UCSD-AML1 (cell line): ENCODE results near the gene CMSS1.

ENCODE experiments used
- DNase-seq: peaks from one replicate; lab custom pipeline; 2025; ENCODE audit not compliant: unreplicated experiment; lab: John Stamatoyannopoulos, UW

Gene CMSS1

DNA sequence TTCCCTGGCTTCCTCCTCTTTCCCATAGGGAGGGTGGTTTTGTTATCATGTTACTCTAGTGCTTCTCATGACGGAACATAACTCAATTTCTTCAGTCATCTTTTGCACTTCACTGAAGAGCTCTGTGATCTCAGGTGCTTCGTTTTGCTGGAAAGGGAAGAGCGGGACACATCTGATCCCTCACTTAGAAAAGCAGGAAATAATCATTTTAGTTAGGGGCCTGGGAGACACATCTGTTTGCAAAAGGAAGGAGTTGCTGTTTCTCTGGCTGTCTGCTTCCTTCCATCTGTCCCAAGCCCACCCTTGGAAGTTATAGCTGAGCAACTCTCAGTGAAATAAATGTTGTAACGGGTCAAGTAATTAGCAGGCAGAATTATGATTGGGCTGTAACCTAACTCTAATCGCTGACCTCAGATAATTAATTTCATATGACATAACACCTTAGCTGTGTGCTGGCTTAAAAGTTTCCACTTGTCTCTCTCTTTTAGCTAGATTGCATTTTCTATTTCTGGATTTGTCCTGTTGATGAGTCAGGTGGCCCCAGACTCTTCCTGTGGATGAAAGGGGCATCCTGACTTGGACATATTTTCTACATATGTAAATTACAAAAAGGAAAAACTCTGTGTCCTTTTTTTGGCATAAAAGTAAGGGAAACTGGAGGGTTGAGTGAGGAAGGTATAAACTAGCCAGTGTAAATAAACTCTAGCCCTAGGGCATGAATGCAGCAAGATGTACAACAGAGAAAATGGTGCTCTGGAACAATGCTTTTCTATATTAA lies 307.7 kb downstream of the CMSS1 start:
- no peak for DNase-seq

DNA sequence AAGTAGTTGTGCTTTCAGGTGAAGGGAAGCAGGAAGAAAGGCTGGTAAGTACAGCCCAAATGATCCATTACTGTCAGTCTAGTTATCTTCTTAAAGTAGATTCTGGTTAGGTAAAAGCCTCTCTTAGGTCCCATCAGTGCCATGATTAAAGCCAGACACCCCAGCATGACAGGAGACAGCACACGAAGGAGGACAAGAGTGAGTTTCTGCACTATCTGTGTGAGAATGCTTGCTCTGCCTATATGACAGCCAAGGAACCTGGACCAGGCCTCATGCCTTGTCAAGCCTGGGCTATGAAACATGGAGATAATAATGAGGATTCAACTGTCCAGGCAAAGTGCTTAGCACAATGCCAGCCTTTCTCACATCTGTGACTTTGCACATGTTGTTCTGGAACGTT lies 310.1 kb downstream of the CMSS1 start:
- DNase-seq = no peak

DNA sequence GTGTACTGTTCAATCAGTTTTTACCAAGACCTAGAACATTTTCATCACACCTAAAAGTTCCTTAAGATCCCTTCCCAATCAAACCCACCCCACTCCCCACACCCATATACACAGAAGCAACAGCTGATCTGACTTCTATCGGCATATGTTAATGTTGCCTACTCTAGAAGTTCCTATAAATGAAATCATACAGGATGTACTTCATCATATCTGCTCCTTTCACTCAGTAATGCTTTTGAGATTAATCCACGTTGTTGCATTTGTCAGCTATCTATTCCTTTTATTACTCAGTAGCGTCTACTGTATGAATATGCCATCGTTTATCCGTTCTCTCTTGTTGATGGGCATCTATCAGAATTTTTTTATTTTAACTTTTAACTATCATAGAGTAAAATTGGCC lies 310.9 kb downstream of the CMSS1 start:
- DNase-seq = no peak

DNA sequence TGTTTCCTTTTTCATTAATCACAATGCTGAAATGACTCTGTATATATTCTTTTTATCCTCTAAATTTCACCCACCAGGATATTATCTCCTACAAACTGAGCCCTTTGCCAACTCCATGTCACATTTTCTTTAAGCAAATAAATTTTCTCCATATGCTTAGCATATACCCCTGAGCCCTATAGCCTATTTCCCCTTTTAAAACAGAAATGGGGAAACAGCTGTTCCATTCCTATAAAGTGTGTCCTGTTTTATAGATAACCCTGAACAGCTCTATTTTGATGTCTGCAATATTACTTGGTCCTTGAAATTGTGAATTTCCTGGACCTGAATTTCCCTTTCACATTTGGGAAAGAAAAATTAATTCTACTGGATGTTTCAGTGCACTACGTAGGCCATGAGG lies 312.3 kb downstream of the CMSS1 start:
- no peak for DNase-seq

DNA sequence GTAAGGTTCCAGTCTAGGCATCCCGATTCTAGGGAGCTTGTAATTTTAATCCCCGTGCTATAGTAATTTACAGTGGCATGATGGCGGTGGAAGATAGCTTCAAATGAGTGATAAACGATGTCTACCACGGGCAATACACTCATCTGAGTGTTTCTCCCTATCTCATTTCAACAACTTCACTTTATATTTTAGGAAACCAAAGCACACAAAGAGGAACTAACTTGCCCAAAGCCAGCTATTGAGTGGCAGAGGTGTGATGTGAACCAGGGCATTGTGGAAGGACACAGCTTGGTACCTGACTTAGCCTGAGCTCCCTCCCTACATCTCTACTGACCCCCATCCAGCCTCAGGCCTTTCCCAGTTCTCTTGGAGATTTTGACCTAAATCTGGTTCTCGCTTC lies 313.6 kb downstream of the CMSS1 start:
- DNase-seq = peak; percentile 16

DNA sequence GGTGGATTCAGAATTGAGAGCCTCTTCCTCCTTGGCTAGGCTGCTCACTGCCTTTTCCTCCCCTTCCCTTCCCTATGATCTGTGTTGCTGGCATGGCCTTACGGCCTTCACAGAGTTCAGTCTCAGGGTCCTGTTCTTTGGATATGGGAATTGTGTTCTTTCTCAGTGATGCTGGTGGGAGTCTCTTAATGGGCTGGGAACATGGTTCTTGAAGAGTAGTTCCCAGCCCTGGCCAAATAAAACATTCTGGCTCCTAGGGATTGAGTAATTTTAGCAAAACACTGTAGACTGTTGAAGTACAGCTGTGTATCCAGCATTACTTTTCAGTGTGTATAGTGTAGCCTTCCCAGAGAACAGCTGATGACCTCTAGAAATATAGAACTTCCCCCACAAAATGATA lies 319.3 kb downstream of the CMSS1 start:
- DNase-seq = no peak

DNA sequence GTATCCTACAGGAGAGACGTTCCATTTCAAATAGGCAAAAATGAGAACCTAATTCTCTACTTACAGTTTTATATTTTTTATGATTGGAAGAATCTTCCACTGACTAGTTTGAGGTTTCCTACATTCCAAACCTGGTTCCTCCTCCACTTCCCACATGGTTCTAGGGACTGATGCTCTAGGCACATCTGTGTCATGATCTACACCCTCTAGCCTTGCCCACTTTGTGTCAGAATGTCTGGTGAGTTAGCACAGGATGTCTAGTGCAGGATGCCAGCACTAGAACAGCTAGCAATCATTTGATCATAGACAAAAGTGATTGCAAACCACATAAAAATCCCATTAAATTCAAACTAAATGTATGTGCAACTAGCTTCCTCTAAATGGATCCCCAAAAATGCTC lies 323.3 kb downstream of the CMSS1 start:
- DNase-seq = no peak

DNA sequence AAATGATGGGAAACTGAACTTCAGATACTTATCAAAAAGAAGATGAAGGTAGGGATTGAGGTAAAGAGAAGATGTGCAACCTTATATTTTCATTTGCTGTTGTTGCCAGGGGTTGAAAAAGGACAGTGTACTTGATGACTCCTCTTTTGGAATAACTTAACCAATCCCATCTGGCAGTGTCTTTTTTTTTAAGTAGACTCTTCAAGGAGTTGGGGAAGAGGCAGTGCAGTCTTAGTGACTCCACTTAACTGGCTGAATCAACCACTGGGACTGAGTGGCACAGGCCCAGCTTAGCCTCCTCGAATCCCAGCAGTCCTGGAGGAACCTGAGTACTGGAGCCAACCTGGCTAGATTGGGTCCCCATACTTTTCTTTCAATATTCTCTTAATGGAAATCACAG lies 323.9 kb downstream of the CMSS1 start:
- DNase-seq = no peak

DNA sequence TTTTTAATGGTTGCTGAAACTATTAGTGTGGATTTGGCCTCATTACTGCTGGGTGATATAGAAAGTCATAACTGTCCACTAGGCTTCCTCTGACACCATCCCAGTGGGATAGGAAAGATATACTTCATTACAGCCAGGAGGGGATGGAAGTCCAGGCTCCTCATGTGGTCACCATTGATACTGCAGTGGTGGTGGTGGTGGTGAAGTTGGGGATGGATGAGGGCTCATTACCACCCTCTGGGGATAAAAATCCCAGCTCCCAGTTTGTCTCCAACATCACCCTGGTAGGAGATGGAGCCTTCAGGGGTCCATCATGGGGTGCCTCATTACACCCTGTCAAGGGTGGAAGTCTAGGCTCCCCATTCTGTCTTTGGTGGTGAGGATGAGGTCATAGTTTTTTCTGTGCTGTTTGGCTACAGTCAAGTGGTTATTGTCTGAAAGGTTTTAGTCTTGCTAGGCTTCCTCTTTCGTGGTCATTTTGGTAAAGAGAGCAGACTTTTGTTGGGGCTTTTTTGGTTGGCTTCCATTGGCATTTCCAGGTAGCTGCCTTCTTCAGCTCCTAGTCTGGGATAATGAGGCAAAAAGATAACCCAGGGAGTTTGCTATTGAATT lies 326.7 kb downstream of the CMSS1 start:
- DNase-seq = no peak

DNA sequence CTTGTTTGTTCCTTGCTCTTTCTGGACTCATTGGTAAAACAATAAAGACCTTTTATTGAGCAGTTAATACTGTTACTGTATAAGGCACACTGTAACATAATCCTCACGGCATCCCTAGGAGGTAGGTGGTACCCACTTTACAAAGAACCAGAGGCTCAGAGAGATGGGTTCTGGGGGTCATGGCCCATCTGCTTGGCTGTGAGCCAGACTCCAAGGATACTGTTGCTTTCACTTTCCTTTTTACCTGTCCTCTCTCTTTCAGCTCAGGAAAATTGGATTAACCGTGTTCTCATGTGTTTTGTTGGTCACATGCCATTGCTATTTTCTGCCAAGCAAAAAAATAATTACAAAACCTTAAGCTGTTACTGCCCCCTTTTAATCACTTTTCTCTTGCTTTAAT lies 331.5 kb downstream of the CMSS1 start:
- no peak for DNase-seq

DNA sequence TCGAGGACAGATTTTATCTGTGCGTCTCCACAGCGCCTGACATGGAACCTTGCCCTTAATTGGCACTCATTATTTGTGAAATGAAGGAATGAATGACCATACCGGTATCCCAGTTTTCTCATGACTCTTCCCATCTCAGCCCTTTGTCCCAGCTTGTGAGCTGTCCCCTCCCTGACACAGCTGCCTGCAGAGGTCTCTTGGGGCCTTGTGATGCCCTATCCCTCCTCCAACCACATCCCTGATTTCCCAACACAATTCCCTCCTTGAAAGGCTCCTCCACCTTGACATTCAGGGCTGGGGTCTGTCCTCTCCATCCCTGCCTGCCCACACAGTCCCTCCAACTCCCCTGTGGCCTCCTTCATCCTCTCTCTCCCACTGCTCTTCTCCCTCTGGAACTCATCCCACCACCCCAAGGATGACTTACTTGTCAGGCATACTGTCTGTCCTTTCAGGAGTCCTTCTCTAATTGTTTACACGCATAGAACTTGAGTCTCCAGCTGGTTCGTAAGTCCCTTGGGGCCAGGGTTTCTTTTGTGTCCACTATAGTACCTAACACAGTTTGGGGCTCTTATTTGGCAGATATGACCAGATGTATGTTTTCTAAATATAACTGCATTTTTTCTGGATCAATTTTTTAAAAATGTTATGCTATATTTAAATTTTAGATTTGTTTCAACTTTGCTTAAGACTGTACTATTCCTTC lies 332.2 kb downstream of the CMSS1 start:
- DNase-seq = no peak

DNA sequence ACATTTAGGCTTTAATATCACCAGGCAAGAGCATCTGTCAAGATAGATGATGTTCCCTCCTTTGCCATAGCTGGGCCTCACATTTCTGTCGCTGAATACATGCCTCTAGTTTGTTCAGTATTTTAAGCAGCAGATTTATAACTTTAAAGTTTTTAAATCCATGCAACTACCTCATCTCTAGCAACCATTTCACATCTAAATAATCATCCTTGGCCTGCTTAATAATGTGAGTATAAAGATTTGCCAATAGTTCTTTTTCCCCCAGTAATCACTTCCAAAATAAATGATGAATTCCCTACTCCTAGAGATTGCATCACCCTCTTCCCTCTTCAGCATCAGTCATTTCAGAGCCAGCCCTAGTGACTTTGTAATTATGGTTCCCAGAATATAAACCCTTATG lies 332.8 kb downstream of the CMSS1 start:
- DNase-seq = no peak

DNA sequence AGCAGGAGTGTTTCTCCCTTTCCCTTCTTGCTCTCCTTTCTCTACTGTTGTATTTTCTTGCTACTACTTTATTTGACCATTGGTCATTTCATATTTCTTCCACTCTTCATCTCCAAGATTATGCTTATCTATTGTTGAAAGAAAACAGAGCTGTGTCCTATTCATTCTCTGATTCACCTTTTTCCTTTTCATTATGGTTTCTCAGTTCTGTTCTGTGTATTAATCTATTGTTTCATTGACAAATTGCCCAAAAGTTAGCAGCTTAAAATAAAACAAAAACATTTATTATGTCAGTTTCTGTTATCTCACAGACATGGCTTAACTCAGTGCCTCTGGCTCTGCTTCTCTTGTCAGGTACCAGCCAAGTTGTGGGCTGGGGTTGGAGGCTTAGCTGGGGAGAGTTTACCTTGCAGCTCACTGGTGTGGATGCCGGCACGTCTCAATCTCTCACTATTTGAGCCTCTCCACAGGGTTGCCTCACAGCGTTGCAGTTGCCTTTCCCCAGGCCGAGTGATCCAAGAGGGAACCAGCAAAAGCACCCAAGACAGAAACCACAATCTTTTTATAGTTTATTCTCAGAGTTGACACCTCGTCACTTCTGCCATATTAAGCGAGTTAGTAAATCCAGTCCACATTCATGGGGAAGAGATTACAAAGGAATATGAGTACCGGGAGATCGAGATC lies 333.5 kb downstream of the CMSS1 start:
- peak; percentile 12 for DNase-seq

DNA sequence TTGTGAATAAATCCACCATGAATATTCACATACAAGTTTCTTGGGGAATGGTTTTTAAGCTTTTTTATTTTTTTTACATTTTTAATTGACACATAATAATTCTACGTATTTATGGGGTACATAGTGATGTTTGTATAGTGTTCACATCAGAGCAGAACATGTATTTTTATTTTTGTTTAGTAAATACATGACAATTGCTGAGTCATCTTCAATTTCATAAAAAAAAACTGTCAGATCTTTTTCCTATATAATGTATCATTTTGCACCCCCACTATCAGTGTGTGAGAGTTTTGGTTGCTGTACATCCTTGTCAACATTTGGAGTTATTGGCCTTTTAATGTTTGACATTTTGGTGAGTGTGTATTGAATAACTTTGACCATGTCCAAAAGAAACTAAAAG lies 336.5 kb downstream of the CMSS1 start:
- DNase-seq = no peak

DNA sequence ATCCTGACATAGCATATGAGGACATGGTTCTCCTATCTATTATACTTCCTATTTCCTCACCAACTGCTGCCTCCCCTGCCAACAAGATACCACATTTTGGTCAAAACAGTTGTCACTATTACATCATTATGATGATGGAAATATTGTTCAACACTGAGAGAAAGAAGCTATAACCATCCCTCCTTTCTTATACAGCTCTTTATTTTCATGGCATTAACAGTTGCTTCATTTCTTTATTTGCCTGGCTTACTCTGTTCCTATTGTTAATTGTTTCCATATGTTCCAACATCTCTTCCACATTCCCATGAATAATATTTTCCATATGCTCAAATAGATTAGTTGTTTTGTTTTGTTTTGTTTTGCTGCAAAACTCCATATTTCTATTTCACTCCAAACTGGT lies 337.5 kb downstream of the CMSS1 start:
- DNase-seq = no peak

DNA sequence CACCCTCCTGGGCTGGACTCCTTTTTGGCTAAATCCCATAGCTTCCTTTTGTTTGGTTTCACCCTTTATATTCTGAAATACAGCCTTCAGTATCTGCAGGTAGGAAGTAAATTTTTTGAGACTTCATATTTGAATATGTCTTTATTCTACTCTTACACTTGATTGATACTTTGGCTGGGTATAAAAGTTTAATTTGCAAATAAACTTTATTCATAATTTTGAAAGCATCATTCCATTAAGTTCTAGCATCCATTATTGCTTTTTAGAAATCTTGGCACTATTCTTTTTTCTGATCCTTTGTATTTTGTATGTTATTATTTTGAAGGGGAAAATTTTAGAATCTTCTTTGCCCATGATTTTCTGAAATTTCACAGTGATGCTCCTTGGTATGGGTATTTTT lies 337.9 kb downstream of the CMSS1 start:
- DNase-seq = no peak

DNA sequence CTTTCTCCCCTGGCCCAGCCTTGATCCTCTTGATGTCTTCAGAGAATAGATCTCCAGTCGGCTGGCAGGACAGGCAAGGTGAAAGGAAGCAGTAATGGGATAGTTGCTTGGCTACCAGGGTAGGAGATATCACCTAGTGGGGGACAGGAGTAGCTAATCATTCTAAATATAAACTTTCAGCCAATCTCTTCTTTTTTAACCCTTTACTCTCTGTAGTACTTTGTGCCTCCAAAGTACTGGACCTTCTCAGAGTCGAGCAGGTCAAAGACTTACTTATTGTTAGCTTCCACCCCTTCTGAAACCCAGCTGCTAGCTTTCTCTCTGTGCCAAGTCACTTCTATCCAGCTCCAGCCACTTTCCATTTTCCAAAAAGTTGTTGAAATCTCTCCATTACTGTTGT lies 340.0 kb downstream of the CMSS1 start:
- DNase-seq = no peak

DNA sequence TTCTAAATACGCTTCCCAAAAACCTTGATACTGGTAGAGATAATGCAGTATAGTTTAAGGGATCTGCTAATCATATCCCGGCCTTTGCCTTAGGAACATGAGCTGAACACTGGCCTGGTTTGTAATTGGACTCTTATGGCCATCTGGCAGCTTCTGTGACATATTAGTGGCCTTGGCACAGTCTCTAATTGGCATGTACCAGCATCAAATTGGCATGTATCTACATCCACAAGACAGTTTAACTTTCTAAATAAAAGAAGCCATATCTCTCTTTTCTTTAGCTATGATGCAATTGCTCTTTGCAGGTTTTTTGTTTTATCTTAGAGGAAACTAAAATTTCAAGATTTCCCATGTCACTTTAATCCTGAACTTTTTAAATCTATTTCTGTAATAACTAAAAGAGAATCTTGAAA lies 341.3 kb downstream of the CMSS1 start:
- no peak for DNase-seq

DNA sequence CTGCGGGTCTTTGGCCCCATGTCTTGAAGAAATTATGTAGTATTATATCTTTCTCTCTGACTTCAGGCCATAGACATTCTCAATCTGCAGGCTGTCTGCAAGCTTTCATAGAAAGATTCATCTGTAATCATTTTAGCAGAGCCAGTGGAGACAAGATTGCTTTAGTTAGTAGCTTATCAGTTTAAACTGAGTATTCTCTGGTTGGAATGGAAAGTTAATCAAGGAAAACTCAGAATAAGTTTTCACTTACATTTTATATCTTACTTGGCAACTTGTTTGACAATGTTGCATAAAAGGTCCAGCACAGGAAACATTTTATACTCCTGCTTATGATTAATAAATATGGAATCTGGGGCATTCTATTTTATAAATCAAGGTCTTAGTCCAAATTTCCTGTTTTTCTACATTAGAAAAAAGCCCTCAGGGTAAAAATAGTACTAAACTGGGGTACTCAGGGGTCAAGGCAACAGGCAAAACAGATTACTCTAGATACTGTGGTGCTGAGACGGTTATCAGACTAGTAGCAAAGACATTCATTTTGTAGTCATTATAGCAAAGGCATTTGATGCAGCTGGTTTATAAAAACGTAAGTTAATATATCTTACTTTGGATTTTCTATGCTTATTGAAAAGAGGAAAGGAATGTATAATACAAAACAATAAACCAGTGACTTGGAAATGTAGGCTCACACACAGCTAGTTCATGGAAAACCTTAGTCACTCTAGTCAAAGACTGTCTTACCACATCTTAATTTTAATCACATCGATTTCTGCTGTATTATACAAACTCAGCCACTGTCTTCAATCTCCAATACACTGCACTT lies 341.9 kb downstream of the CMSS1 start:
- no peak for DNase-seq

DNA sequence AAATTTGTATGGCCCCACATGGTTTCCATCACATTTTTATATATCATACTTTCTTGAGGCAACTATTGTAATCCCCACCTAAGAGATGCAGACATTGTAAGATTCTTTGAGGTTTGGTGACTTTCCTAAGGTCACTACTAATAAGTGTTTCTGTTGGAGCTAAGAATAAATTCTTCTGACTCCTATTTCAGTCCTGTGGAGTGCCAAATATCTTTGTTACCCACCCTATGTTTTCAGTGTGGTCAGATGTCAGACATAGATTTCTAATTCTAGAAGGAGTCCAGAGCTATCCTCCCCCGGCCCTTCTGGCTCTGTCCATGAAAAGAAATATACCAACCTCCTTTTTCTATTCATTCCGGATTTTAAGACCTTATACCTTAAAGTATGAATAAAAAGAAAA lies 342.9 kb downstream of the CMSS1 start:
- DNase-seq = no peak

DNA sequence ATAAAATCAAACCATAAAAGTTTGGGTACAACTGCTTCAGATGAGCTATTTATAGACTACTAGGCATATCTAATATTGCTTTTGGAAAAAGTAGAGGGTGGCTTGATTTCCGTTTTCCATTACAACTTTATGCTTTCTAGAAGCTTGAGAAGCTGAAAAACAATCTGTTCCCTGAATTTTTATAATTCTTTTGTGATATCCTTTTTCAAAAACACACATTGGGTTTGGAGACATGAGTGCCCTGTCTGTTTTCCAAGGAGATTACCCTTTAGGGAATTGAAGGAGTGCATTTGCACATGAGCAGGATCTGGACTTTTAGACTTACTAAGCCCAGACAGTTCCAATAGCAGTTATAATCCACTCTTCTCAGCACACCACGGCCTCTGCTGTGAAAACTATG lies 346.1 kb downstream of the CMSS1 start:
- no peak for DNase-seq
